T-helper 1 cell treated with Interleukin-12 subunit alpha and Interleukin-12 subunit beta and Interleukin-4 antibody, amounts not matched to agents 30 μg/mL and 1 μg/mL, for 36 hours (primary cell): ENCODE measurements around the gene PKDCC.

Experiments used
- H3K27ac Mint-ChIP-seq: one replicate; pipeline ENCODE4 v1.8.0; 2021; ENCODE audit warnings: mild to moderate bottlenecking, mixed read lengths
- H3K27me3 Mint-ChIP-seq: one replicate; pipeline ENCODE4 v1.8.0; 2021; ENCODE audit warnings: low read depth, mixed read lengths
- H3K36me3 Mint-ChIP-seq: one replicate; pipeline ENCODE4 v1.8.0; 2021; ENCODE audit warnings: low read depth, mixed read lengths
- H3K4me1 Mint-ChIP-seq: one replicate; pipeline ENCODE4 v1.8.0; 2021; ENCODE audit warnings: low read depth, mixed read lengths
- H3K4me3 Mint-ChIP-seq: one replicate; pipeline ENCODE4 v1.8.0; 2021; ENCODE audit warnings: mild to moderate bottlenecking, moderate library complexity, mixed read lengths
- H3K9me3 Mint-ChIP-seq: one replicate; pipeline ENCODE4 v1.8.0; 2021; ENCODE audit warnings: mixed read lengths

Gene PKDCC

DNA sequence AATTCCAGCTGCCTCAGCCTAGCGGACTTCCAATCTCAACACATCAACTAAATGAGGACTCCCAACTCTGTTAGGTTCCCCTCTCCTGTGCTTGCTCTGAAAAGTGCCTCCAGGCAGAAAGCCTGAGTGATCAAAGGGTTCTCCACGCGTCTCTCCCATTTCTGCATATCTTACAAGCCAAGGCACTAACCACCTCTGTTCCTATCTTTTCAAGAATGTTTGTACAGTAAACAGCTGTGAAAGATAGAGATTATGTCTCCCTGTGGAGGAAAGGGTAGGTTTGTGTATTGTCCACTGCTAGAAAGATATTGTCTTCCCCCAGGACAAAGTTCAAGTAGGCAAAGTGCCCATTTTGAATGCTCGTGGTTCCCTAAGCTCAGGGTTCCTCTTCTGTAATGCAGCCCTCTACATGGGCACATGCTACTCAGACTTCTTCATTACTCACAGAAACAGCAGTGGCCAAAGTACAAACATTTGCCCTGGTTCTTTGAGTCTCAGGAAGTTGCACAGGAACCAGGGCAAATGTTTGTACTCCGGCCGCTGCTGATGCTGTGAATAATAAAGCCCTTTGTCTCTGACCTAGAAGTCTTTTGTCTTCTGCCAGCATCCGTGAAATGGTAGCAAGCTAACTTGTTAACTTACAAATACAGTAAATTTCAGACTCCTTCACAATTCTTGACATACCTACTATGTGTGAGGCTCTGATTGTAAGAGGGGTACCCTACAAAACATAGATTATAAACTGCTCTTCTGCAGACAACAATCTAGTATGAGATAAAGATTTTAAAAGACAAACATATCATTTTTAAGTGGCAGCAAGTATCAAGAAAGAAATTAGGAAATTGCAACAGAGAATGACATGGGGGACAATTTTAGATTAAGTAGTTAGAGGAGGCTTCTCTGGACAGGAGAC is 44.5 kb downstream of the PKDCC start:
- peaks cover 41% of the 10 kb centered on the region for H3K27me3 Mint-ChIP-seq
- no peak overlapping the region for H3K4me3 Mint-ChIP-seq
- H3K27ac Mint-ChIP-seq = no peak overlapping the region
- H3K36me3 Mint-ChIP-seq = no peaks in the 10 kb centered on the region
- no peaks in the 10 kb centered on the region for H3K9me3 Mint-ChIP-seq
- peaks cover 8% of the 10 kb centered on the region for H3K4me1 Mint-ChIP-seq

DNA sequence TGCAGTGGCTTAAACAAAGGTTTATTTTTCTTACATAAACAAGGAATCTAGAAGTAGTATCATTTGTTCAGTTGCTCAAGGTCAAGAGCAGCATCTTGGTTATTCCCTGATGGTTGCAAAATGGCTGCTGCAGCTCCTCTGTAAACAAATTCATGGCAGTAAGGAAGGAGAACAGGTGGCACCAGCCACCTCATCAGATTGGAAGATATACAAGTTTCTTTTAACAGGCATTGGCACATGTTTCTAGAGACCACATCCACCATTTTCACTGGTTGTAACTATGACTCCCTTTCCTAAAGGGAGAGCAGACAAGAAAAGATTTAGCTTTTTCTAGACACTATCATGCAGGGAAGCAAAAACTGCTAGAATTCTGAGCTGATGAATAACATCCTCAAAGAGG is 46.3 kb downstream of the PKDCC start:
- no peak overlapping the region for H3K27ac Mint-ChIP-seq
- no peak overlapping the region for H3K4me3 Mint-ChIP-seq
- H3K4me1 Mint-ChIP-seq = peaks cover 24% of the 10 kb centered on the region
- H3K9me3 Mint-ChIP-seq = no peaks in the 10 kb centered on the region
- H3K36me3 Mint-ChIP-seq = no peaks in the 10 kb centered on the region
- peaks cover 41% of the 10 kb centered on the region for H3K27me3 Mint-ChIP-seq

DNA sequence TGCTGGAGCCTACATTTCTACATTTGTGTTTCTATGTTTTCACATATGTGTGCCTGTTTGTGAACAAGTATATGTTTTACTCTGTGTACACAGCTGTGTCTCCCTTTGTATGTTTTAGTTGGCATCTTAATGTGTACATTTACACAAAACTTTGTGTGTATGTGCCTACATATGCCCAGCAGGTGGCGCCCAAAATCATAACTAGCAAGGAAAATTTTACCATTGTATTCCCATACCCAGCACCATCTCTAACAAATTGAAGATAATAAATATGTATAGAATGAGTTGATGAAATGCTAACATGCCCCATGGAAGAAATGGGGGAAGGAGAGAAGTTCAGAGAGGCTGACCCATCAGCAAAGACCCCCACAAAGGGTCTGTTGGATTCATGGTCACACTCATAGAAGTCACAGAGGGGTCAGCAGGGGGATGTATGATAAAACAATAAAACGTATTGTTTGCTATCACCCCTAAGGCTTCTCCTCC is 48.1 kb downstream of the PKDCC start:
- Mint-ChIP-seq H3K4me3 (no peak overlapping the region), H3K9me3 (peaks cover 12% of the 10 kb centered on the region), H3K36me3 (peaks cover 12% of the 10 kb centered on the region), H3K27ac (no peak overlapping the region), H3K27me3 (peaks cover 33% of the 10 kb centered on the region), H3K4me1 (peaks cover 40% of the 10 kb centered on the region)

DNA sequence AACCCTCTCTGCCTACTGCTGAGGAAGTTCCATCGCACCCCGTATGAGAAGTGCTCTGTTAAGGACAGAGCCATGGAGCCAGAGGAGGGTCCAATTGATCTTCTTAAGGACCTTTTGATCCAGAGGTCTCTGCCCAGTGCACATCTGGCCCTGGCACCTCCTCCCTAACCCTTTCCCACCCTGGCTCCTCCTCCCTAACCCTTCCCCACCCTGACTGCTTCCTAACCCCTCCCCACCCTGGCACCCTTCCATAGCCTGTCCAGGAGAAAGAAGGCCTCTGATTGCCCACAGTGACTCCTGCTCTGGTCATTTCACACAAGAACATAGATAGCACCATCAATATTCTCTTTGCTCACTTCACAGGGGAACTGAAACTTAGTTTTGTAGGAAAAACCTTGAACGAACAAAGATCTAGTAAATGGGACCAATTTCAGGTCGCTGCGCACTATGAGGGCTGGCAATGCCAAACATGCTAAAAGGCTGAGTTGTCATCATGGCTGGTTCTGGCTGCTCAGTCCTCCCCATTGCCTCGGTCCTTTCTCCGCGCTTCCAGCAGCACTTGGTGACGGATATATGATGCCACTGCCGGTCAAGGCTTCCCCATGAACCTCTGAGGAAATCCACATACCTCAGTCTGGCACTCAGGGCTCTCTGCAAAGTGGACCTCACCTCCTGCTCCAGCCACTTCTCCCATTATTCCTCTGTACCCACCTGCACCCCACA is 49.2 kb downstream of the PKDCC start:
- Mint-ChIP-seq H3K4me1 (peaks cover 45% of the 10 kb centered on the region), H3K4me3 (no peak overlapping the region), H3K27ac (no peak overlapping the region), H3K27me3 (peaks cover 25% of the 10 kb centered on the region), H3K36me3 (peaks cover 12% of the 10 kb centered on the region), H3K9me3 (peaks cover 12% of the 10 kb centered on the region)

DNA sequence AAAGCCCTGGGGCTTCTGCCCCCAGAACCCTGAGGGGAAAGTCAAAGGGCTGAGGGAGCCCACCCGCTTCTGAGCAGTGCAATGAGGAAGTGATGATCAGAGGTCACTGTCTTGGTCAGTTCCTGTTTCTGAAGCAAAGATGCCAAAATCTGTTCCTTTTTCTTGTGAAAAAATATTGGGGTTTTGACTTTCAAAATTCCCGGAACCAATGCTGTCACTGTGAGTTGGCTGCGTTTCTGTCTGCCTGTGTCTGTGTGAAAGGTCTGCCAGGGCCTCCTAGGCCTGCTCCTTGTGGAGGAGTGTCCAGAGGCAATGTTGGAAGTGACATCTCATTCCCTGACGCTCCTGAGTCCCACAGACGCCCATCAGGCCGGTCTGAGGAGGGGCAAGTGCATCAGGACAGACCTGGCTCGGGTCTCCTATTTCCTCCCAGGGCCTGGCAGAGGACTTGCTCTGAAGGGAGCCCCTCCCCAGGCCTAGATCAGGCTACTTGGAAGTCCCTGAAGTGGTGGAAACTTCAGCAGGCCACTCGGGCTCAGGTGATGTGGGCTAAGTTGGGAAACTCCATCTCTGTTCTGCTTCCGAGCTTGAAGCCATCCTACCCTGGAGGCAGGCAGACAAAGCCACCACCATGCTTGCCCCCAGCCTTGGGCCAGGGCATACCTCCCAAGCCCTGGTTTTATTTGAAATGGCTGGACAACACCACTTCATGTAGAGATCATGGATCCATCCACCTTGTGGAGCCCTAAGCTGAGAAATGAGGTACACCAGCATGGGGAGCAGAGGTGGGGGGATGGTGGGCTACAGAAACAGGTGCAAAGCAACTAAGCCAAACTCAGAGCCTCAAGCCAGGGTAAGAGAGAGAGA is 51.0 kb downstream of the PKDCC start:
- Mint-ChIP-seq H3K4me3 (peak overlapping the region; percentile 38), H3K27ac (peak overlapping the region; percentile 23), H3K4me1 (peaks cover 58% of the 10 kb centered on the region)

DNA sequence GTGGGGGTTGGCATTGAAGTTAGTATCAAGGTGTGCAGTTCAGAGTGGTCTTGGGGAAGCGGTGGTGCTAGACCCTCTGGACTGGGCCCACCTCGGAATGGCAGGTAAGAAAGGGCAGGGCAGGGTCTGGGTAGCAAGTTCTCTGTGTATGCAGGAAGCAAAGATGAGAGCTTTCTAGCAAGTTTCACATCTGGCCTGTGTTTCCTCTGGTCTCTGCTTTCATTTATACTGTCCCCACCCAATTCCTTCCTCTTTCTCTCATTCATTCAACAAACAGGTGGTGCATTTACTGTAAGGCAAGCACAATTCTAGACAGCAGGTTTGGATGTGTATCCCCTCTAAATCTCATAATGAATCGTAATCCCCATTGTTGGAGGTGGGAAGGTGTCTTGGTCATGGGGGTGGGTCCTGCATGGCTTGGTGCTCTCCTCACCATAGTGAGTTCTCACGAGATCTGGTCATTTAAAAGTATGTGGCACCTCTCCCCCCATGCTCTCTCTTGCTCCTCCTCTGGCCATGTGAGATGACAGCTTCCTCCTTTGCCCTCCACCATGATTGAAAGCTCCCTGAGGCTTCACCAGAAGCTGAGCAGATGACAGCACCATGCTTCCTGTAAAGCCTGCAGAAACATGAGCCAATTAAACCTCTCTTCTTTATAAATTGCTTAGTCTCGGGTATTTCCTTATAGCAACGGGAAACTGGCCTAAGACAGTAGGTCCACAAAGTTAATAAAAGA is 51.8 kb downstream of the PKDCC start:
- Mint-ChIP-seq H3K4me3 (peak overlapping the region; percentile 52), H3K9me3 (peaks cover 12% of the 10 kb centered on the region), H3K27me3 (peaks cover 3% of the 10 kb centered on the region), H3K36me3 (peaks cover 12% of the 10 kb centered on the region), H3K4me1 (peaks cover 66% of the 10 kb centered on the region), H3K27ac (peak overlapping the region; percentile 18)

More for the DNA sequence above, 51.0 kb downstream of the PKDCC start:
- Mint-ChIP-seq H3K36me3 (peaks cover 12% of the 10 kb centered on the region), H3K27me3 (peaks cover 11% of the 10 kb centered on the region), H3K9me3 (peaks cover 12% of the 10 kb centered on the region)

DNA sequence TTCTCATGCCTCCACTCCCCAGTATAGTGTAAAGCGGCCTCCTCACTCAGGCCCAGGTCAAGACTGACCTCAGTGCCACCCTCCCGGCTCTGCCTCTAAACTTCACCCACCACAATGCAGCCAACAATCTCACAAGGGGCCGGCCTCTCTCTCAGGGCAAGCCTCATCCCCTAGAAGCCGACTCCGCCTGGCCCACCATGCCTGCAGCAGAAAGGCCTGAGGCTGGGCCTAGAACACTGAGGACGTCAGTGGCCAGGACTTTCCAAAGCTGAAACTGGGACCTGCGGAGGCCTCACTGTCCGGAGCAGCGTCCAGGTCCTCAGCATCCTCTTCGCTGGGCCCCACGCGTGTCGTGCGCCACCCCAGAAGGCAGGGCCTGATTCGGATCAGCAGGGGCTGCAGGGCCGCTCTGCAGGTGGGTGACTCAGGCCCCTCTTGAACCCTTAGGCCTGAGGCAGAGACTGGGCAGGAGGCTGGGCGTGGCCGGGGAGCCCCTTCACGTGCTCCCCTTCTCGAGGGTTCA is 52.9 kb downstream of the PKDCC start:
- H3K36me3 Mint-ChIP-seq = peaks cover 13% of the 10 kb centered on the region
- no peaks in the 10 kb centered on the region for H3K27me3 Mint-ChIP-seq
- peaks cover 68% of the 10 kb centered on the region for H3K4me1 Mint-ChIP-seq
- H3K4me3 Mint-ChIP-seq = no peak overlapping the region
- peaks cover 12% of the 10 kb centered on the region for H3K9me3 Mint-ChIP-seq
- H3K27ac Mint-ChIP-seq = peak overlapping the region; percentile 18

DNA sequence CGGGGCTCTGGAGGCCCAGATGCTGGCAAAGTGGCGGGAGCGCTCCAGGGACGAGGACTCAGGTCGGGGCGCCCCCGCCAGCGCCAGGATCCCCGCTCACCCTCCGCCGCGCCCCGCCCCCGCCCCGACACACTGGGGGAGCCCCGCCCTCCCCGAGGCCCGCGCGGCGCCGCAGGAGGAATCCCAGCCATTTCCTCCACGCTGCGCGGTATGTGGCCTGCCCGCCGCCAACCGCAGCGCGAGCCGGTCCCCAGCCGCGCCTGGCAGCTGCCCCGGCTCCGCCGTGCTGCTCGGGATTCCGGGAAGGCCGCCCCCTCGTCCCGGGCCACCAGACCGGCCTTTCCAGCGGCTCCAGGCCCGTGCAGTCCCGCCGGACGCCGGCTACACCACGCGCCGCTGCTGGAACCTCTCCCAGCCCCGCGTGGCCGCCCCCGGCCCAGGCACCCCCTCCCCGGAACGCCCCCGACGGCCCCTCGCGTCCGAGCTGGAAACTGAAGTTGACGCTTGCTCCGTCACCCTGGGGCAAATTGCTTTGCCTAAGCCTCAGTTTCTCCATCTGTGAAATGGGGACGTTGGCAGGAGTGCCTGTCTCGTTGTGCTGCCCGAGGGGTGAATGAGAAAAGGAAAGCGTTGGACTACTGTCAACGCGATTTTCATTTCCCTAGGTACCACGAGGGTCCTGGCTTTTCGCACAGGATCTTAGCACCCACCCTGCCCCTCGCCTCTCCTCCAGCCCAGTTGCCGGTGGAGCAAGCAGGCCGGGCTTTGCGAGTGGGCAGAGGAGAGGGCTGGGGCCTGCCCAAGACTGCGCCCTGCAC is 53.6 kb downstream of the PKDCC start:
- Mint-ChIP-seq H3K4me1 (peaks cover 65% of the 10 kb centered on the region), H3K27me3 (no peaks in the 10 kb centered on the region), H3K4me3 (peak overlapping the region; percentile 77), H3K27ac (peak overlapping the region; percentile 97), H3K9me3 (peaks cover 12% of the 10 kb centered on the region), H3K36me3 (peaks cover 13% of the 10 kb centered on the region)

DNA sequence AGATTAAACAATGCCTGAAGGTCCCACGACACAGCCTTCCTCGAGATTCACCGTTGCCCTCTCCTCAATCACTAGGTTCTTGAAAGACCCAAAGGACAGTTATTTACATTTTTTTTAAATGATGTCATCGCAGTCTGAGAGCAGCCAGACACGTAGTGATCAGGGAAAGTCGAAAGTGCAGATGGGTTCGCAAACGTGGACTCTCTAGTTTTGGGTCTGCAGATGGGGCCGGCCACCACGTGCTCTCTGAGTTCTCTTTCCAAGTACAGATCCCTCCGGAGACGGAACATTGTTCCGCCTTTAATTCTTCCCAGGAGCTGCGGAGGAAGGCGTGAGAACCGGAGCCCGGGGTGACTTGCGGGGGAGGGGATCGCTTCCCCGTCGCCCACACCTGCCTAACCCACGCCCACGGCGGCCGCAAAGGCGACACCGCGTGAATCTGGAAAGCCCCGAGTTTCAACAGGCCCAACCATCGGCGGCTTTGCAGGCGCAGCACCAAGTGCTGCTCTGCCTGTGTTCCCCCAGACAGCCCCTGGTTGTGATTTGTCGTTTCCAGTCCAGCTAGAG is 54.3 kb downstream of the PKDCC start:
- peaks cover 63% of the 10 kb centered on the region for H3K4me1 Mint-ChIP-seq
- H3K27me3 Mint-ChIP-seq = no peaks in the 10 kb centered on the region
- peaks cover 12% of the 10 kb centered on the region for H3K9me3 Mint-ChIP-seq
- H3K4me3 Mint-ChIP-seq = peak overlapping the region; percentile 77
- peak overlapping the region; percentile 97 for H3K27ac Mint-ChIP-seq
- H3K36me3 Mint-ChIP-seq = peaks cover 13% of the 10 kb centered on the region

DNA sequence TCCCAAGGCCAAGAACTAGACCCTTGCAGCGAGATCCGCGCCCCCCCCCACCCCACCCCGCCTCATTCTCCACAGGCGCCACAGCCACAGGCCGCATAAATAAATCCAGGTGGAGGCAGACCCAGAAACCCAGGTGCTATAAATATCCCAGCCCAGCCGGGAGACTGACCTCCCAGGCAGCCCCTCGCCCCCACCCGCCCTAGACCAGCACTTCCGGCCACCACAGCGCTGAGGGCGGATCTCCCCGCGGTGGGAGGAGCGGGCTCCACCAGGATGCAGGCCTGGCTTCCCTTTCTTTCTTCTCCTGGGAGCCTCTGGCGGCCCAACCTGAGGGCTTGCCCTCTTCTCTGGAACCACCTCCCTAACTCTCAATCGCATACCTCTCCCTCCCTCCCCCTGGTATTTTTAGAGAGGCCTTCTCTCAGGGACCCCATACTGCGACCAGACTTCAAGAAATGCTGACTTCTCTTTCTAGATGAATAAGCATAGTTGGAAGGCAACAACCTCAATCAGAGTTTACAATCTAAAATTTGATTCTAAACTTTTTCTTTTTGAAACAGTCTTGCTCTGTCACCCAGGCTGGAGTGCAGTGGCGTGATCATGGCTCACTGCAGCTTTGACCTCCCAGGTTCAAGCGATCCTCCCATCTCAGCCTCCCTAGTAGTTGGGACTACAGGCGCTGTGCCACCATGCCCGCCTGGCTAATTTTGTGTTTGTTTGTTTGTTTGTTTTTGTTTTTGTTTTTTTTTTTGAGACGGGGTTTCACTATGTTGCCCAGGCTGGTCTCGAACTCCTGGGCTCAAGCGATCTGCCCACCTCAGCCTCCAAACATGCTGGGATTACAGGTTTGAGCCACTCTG is 55.0 kb downstream of the PKDCC start:
- Mint-ChIP-seq H3K9me3 (peaks cover 12% of the 10 kb centered on the region), H3K27me3 (no peaks in the 10 kb centered on the region), H3K4me3 (peak overlapping the region; percentile 77), H3K27ac (peak overlapping the region; percentile 97), H3K36me3 (peaks cover 13% of the 10 kb centered on the region), H3K4me1 (peaks cover 56% of the 10 kb centered on the region)

DNA sequence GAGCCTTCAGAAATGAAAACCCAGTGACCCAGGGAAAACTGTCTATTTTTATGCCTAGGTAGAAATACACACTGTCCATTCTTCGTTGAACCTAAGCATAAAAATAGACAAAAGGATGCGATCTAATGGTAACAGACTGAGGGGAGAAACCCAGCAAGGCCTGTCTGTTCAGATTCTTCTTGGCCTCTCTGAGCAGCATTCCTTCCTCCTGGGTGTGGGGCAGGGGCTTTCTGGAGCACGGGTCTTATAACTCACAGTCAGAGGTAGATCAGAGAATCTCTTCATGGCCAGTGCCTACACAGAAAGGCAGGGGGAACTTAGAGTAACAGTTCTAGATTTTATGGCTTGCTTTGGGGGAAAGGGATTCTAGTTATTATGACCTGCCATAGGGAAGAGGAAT is 56.0 kb downstream of the PKDCC start:
- peaks cover 12% of the 10 kb centered on the region for H3K9me3 Mint-ChIP-seq
- peaks cover 13% of the 10 kb centered on the region for H3K36me3 Mint-ChIP-seq
- no peaks in the 10 kb centered on the region for H3K27me3 Mint-ChIP-seq
- H3K4me3 Mint-ChIP-seq = peak overlapping the region; percentile 45
- H3K4me1 Mint-ChIP-seq = peaks cover 47% of the 10 kb centered on the region
- H3K27ac Mint-ChIP-seq = no peak overlapping the region

DNA sequence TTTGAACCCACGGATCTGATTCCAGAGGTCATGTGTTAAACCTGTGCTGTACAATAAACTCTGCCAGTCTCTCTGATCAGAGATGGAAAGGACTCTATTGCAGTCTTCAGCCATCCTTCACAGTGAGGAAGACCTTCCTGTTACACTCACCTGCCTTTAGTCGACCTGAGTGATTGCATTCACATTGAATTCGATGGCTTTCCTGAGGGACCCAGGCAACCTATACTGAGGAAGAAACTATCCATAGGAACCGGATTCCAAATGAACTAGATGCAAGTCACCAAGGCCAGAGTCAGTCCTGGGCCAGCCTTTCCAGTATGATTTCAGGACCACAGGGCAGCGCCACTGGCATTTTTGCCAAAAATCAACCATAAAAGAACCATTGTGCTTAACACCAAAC is 56.8 kb downstream of the PKDCC start:
- H3K27ac Mint-ChIP-seq = no peak overlapping the region
- no peaks in the 10 kb centered on the region for H3K27me3 Mint-ChIP-seq
- H3K4me1 Mint-ChIP-seq = peaks cover 39% of the 10 kb centered on the region
- peak overlapping the region; percentile 11 for H3K4me3 Mint-ChIP-seq
- peaks cover 12% of the 10 kb centered on the region for H3K36me3 Mint-ChIP-seq
- H3K9me3 Mint-ChIP-seq = peaks cover 11% of the 10 kb centered on the region
